Medulla oblongata (tissue), 1 donor: Measurements from ENCODE around the gene TMEM171.
A peak's percentile ranks its signal among the peaks of the same experiment; 100 is the strongest.

Source experiments
- DNase-seq: peaks from one replicate; pipeline ENCODE4 v3.0.0-alpha.2; 2015; ENCODE audit errors: extremely low spot score

TMEM171 gene

GRCh38 chr5:73120222-73121118 lies at the start of gene TMEM171:
Gene TMEM171 (plus strand): TSS chr5:73120575. CDS start chr5:73123374, 2,799 bp downstream.
- DNase-seq: no peak

- DNase-seq: no peak
These were observed 39.3 kb upstream of the TMEM171 start for GRCh38 chr5:73081093-73081492.

GRCh38 chr5:73088026-73088425 lies 32.3 kb upstream of the TMEM171 start:
- no peak for DNase-seq

GRCh38 chr5:73093943-73094342 lies 26.4 kb upstream of the TMEM171 start:
- no peak for DNase-seq

- no peak for DNase-seq
These were observed 26.0 kb upstream of the TMEM171 start for GRCh38 chr5:73094415-73094814.

GRCh38 chr5:73095564-73096238 lies 24.7 kb upstream of the TMEM171 start:
- DNase-seq: no peak

GRCh38 chr5:73096239-73096575 lies 24.2 kb upstream of the TMEM171 start:
- no peak for DNase-seq

- DNase-seq: no peak
These were observed 22.6 kb upstream of the TMEM171 start for GRCh38 chr5:73097740-73098139.

GRCh38 chr5:73100109-73100508 lies 20.3 kb upstream of the TMEM171 start:
- no peak for DNase-seq

- DNase-seq: no peak
These were observed 16.5 kb upstream of the TMEM171 start for GRCh38 chr5:73103870-73104299.

- no peak for DNase-seq
These were observed 16.0 kb upstream of the TMEM171 start for GRCh38 chr5:73104326-73104725.

GRCh38 chr5:73106335-73106734 lies 14.0 kb upstream of the TMEM171 start:
- no peak for DNase-seq

GRCh38 chr5:73110190-73110589 lies 10.2 kb upstream of the TMEM171 start:
- DNase-seq: no peak

- DNase-seq: no peak
These were observed 8.8 kb upstream of the TMEM171 start for GRCh38 chr5:73111536-73111935.

GRCh38 chr5:73112359-73112758 lies 8.0 kb upstream of the TMEM171 start:
- no peak for DNase-seq

- no peak for DNase-seq
These were observed 6.2 kb upstream of the TMEM171 start for GRCh38 chr5:73114044-73114688.

- no peak for DNase-seq
These were observed 4.8 kb upstream of the TMEM171 start for GRCh38 chr5:73115399-73116051.

GRCh38 chr5:73116506-73116905 lies 3.9 kb upstream of the TMEM171 start:
- no peak for DNase-seq

- no peak for DNase-seq
These were observed 3.2 kb upstream of the TMEM171 start for GRCh38 chr5:73117088-73117740.

GRCh38 chr5:73118391-73118973 lies 1.9 kb upstream of the TMEM171 start:
- peak; percentile 67 for DNase-seq
